ENCODE data around the gene RGMA.
A peak's percentile ranks its signal among the peaks of the same experiment; 100 is the strongest.
"Not testable (repeated sequence)": the region's sequence is repeated elsewhere in the genome, so short reads cannot be mapped to it uniquely, and the experiment has no call there.

Gene RGMA

DNA sequence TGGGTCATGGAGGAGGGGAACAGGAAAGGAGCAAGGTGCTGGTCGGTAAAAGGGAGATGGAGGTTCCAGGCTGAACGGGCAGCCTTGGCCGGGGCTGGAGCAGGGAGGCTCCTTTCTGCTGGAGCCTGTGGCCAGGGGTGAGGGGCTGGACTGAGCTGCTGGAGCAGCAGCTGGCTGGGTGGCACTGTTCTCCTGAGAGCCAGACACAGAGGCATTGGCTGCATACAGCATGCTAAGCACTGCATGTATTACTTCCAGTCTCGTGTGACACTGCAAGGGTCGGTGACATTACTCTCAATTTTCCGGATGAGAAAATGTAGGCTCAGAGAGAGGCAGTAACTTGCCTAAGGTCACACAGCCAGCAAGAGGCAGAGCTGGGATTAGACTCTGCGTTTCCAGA is 42.3 kb downstream of the RGMA start:
- DNase-seq = no peak

DNA sequence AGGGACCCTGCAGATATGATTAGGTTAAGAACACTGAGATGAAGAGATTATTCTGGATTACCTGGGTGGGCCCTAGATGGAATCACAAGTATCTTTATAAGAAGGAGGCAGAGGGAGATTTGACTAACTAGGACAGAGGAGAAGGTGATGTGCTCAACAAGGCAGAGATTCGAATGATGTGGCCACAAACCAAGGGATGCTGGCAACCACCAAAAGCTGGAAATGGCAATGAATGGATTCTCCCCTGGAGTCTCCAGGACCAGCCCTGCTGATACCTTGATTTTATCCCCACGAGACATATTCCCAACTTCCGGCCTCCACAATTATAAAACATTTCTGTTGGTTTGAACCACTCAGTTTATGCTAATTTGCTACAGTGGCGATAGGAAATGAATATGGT is 42.9 kb downstream of the RGMA start:
- no peak for DNase-seq

DNA sequence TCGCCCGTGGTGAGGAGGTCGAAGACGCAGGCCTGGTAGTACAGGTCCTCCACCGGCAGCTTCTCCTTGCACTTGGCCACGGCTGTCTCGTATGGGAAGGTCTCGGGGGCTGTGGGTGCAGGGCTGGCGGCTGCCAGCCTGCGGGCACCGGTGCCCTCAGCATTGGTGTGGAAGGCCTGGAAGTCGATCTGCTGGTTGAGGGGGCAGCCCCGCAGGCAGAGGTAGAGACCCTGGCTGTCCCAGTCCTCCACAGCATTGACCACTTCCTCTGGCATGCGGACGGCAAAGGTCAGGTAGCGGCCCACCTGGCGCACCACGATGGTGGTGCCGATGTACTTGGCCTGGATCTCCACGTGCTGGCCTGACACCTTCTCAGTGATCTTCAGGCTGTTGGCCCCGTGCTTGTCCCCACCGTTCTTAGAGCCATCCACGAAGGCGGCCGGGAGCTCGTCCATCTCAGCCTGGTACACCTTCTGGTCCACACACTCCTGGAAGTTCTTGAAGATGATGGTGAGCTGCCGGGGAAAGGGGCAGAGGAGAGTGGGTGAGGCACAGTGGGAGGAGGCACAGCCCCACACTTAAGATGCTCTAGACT is 43.7 kb downstream of the RGMA start:
- DNase-seq = no peak

DNA sequence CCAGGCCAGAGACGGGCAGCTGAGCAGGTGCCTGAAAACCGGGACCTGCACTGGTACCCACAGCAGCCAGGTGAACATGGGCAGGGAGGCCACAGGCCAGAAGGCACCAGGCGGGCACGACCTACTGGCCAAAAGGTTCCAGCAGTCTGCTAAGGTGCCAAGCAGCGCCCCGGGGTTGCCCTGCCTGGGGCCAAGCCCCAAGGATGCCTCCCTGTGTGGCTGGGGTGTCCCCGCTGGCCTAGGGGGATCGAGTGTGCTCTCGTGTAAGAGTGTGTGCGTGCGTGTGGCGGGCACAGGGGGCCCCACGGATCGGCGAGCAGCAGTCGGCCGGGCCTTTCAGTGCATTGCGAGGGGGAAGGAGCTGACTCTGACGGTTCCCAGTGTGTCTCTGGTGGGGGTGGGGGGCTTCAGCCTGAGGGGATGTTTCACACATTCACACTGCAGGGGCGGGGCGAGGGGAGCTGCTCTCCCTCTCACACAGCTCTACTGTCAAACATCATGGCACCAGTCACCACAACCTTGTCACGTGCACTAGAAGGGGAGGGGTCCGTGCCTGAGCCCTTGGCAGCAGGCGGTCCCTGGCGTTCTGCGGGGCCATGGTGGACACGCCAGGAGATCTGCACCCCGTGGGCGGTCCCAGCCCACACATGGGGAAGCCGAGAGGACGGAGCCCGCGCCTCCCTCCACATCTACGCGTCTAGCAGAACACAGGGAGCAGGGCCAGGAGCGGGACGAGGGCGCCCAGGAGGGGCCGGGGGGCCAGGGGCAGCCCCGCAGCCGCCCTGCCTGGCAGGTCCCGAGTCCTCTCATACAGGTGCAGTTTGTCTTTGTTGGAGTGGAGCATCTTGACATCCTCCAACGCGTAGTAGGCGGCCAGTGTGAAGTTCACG is 44.5 kb downstream of the RGMA start:
- DNase-seq = no peak

GRCh38 chr15:93043621-93044300 is 45.2 kb downstream of the RGMA start:
- no peak for DNase-seq

GRCh38 chr15:93042691-93043378 is 46.2 kb downstream of the RGMA start:
- no peak for DNase-seq

GRCh38 chr15:93042211-93042610 is 46.8 kb downstream of the RGMA start:
- no peak for DNase-seq

DNA sequence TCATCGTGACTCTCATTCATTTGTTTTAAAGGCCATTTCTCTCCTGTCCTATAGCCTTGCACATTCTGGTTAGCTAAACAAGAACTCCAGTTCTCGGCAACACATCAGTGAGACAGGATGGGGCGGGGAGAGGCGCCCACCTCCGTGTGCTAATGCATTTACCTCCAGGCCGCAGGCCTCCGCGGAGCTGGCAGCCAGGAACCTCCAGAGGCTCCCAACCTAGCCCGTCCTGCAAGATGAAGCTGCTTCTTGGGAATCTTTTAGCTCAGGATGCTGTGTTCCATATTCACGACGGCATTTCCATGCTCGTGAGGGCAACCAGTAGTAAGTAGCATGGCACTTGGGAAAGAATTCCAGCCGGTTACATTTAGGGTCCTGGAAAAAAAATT is 47.9 kb downstream of the RGMA start:
- no peak for DNase-seq

- DNase-seq = no peak
Observed at GRCh38 chr15:93040288-93041158, 48.5 kb downstream of the RGMA start.

GRCh38 chr15:93039562-93040287 is 49.3 kb downstream of the RGMA start:
- DNase-seq = not testable (repeated sequence)

DNA sequence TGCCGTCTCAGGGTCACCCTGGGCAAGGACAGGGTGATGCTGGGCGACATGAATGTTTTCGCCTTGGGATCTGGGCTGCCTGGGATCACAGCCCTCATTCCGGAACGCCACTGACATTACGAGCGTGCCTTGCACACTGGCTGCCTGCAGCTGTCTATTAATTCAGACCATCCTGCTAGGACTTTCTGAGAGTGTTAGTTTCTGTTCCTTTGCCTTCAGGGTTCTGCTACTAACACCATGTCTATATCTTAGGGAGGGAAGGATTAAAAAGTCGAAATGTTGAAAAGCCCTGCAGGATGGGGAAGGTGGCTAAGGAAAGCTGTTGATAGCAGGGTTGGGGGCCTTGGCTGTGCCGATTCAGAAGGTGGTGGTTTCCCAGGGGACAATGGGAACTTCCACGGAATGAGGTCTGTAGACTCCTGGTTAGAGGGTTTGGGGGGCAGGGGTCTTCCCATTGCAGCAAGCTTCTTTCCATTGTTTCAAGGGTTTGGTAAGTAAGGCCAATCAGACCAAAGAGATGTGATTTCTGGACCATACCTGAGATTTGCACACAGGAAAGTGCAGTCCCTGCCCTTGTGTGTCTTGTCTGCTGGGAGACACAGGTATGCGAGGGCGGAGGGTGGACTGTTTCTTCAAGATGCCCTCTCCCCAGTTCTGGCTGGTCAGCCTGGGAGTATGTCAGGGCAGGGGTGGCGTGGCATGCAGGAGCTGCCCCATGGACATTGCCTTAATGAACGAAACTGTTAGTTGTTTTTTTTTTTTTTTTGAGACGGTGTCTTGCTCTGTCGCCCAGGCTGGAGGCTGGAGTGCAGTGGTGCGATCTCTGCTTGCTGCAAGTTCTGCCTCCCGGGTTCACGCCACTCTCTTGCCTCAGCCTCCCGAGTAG is 50.9 kb downstream of the RGMA start:
- DNase-seq = no peak

DNA sequence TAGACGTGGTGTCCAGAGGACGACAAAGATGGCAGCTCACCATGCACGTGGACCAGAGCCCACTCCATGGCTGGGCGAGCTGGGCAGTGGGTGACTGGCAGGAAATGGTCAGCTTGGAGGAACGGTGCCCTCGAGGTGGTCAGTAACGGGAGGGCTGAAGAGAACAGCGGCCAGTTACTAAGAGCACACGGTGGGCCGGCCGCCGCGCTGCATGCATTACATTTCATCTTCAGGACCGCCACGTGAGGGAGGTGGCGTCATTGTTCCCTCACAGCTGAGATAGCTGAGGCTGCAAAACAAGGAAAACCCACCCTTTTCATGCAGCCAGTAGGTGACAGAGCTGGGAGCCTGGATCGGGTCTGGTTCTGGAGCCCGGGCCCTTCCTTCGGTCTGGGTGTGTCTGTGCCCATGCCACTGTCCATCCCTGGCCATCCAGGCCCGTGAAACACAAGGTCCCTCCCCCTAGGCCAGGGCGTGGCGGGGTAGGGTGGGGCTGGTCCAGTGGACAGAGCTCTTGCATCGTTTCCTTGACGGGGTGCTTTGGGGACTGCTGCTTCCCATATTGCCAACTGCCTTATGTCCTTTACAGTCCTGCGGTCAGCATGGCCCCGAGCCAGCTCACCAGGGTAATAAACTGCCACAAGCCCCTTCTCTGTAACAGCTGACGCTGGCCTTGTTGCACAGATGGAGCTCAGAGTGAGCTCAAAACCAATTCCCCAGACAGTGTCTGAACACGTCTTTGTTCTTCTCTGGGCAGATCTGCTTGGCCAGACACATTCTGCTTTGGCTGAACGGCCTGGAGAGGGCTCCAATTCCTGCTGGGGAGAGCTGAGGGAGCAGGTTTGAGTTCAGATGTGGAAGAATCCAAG is 51.8 kb downstream of the RGMA start:
- DNase-seq = peak; percentile 63

- DNase-seq = peak; percentile 55
Observed at GRCh38 chr15:93035953-93036810, 52.8 kb downstream of the RGMA start.

DNA sequence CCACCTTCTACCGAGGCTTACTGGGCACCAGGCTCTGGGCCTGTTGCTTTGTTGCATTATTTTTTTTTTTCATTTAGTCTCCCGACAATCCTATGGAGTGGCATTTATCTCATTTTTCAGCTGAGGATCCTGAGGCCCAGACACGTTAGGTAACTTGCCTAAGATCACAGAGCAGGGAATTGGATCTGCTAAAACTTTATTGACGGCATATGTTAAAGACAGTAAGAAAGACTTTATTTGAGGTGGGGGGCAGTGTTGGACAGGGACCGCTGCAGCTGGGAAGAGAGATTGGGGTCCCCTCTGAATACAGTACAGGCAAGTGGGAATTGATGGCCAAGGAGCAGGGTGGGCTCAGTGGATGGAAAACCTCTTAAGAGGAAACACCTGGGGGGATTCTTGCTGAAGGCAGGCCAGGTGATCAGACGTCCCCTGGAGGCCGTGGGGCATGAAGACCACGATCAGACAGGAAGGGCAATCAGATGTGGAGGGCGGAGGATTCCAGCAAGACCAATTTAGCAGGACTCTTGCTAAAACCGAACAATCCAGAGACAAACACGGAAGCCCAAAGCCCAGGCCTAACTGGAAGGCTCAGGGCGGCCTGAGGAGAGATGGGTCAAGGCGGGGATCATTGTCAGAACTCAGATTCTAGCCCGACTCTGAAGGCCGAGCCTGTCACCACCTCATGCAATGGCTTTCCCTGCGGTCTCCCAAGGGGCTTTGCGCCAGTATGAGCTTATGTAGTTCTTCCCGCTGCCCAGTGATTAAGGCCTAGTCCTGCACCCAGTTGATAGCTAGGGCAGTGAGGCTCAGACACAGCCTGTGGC is 53.7 kb downstream of the RGMA start:
- DNase-seq = no peak

DNA sequence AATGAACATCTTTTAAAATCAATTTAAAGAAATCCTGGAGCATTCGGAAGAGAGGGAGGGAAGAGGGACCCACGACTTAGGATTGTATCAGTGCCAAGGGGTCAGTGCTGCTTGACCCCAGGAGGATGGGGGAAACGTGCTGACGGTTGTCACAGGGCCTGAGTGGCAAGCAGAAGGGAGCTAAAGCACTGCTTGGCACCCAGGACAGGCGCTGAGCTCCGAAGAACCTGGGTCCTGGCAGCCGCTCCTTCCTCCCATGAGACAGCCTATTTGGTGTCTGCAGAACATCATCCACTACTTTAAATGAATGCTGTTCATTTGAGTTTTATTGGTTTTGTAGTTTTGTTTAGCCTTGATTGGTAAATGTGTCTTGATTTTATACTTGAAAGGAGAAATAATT is 54.5 kb downstream of the RGMA start:
- no peak for DNase-seq

DNA sequence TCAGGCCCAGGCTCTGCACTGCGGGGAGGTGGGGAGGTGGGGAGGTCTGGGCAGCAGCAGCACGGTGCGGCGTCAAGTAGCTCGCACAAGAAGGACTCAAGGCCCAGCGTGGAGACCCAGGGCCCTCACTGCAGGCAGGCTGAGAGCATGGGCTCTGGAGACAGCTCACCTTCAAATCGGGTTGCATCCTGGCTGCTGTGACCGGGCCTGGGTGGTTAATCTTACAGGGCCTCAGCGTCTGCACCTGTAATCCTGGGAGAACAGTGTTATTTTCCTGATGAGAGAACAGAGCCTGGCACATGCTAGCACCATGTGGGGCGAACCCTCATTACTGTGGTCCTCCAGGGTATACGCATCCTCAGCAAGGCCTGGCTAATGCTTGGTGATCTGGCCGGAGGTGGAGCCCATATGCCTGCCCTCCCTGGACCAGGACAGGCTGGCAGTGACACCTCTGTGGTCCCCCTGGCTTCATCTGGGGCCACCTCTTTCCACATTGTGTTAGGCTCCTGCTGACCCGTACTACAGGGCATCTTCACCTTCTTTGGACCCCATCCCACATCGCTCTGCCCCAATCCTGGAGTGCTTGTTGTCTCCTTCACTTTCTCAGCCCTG is 55.5 kb downstream of the RGMA start:
- no peak for DNase-seq

Data from retina (tissue), 1 donor.